ENCODE measurements around the gene GPA33. TPM values are rescaled to one million over a fixed set of nuclear protein-coding genes. Genes with fewer than 3 reads are reported as not detected.

GPA33 gene
- total RNA-seq, 1 experiment from 2014 or later, result 0.02 TPM

Other genes with a start within 250 kb of the GPA33 start
- 14.0 and 15.1 TPM in 2 replicates for gene TADA1, start 214.1 kb downstream of the GPA33 start, total RNA-seq (2014; rRNA removed; shearing (Covaris generic))
- 6.9 and 21.5 TPM in 2 replicates for gene ILDR2, start 114.8 kb downstream of the GPA33 start, total RNA-seq (2014; rRNA removed; shearing (Covaris generic))
- gene MAEL, start 101.1 kb downstream of the GPA33 start, total RNA-seq (2014; rRNA removed; shearing (Covaris generic)), result 0.20 and 0.52 TPM in 2 replicates
- gene STYXL2, start 3.7 kb upstream of the GPA33 start, total RNA-seq (2014; rRNA removed; shearing (Covaris generic)), result 0.02 TPM in 1 of 2 replicates, not detected in the other
- gene POU2F1, start 130.5 kb upstream of the GPA33 start, total RNA-seq (2014; rRNA removed; shearing (Covaris generic)), result 5.5 and 6.2 TPM in 2 replicates

All from M059J (cell line).